ENCODE results near the gene OCEL1. TPM values are rescaled to one million over a fixed set of nuclear protein-coding genes. Genes with fewer than 3 reads are reported as not detected.

OCEL1 gene
- total RNA-seq, 1 donor from 2014 or later, result 24.1 TPM

GRCh38 chr19:17194608-17195007 is 31.4 kb upstream of the OCEL1 start:
- intact Hi-C loops (cut with DNase I), result no loop called here
- TF ChIP-seq POLR2AphosphoS5 (IDR thresholded peaks at IDR 0.05; ENCODE audit: insufficient read depth in 1 of 2, low read depth in 1 of 2) (no peak), CTCF (IDR thresholded peaks at IDR 0.05) (no peak), POLR2A (IDR thresholded peaks at IDR 0.05) (no peak)
- no peak overlapping the region for H3K27ac ChIP-seq

GRCh38 chr19:17195106-17195505 is 30.9 kb upstream of the OCEL1 start:
- Histone ChIP-seq H3K9me3 (no peaks in the 10 kb centered on the region), H3K27ac (no peak overlapping the region), H3K27me3 (no peaks in the 10 kb centered on the region), H3K36me3 (peaks cover 5 to 80% of the 10 kb centered on the region in 2 donors), H3K4me3 (no peak overlapping the region), H3K4me1 (no peaks in the 10 kb centered on the region)
- no peak for TF ChIP-seq CTCF (IDR thresholded peaks at IDR 0.05)
- intact Hi-C loops (cut with DNase I), result no loop called here
- DNase-seq (ENCODE audit: extremely low spot score in 2 of 2), result no peak

More at GRCh38 chr19:17194608-17195007, 31.4 kb upstream of the OCEL1 start:
- Histone ChIP-seq H3K9me3 (no peaks in the 10 kb centered on the region), H3K4me1 (no peaks in the 10 kb centered on the region), H3K4me3 (no peak overlapping the region), H3K27me3 (no peaks in the 10 kb centered on the region), H3K36me3 (peaks cover 5 to 81% of the 10 kb centered on the region in 2 donors)
- DNase-seq (ENCODE audit: extremely low spot score in 2 of 2), result no peak

GRCh38 chr19:17196610-17197009 is 29.4 kb upstream of the OCEL1 start:
- no peak for DNase-seq (ENCODE audit: extremely low spot score in 2 of 2)
- Histone ChIP-seq H3K36me3 (peaks cover 13 to 81% of the 10 kb centered on the region in 2 donors), H3K4me1 (no peaks in the 10 kb centered on the region), H3K9me3 (no peaks in the 10 kb centered on the region), H3K27ac (no peak overlapping the region), H3K4me3 (no peak overlapping the region), H3K27me3 (no peaks in the 10 kb centered on the region)
- intact Hi-C loops (cut with DNase I), result no loop called here
- TF ChIP-seq CTCF (IDR thresholded peaks at IDR 0.05), result no peak
- TF ChIP-seq POLR2A (IDR thresholded peaks at IDR 0.05), result no peak
- TF ChIP-seq POLR2AphosphoS5 (IDR thresholded peaks at IDR 0.05; ENCODE audit: insufficient read depth in 1 of 2, low read depth in 1 of 2), result no peak

GRCh38 chr19:17197666-17198065 is 28.4 kb upstream of the OCEL1 start:
- intact Hi-C loops (cut with DNase I), result no loop called here

More at GRCh38 chr19:17197666-17198065, 28.4 kb upstream of the OCEL1 start:
- no peaks in the 10 kb centered on the region for H3K27me3 ChIP-seq
- no peaks in the 10 kb centered on the region for H3K9me3 ChIP-seq
- TF ChIP-seq POLR2AphosphoS5 (IDR thresholded peaks at IDR 0.05; ENCODE audit: insufficient read depth in 1 of 2, low read depth in 1 of 2) (no peak), CTCF (IDR thresholded peaks at IDR 0.05) (no peak)
- H3K4me1 ChIP-seq, result no peaks in the 10 kb centered on the region
- H3K4me3 ChIP-seq, result no peak overlapping the region
- peaks cover 13 to 81% of the 10 kb centered on the region in 2 donors for H3K36me3 ChIP-seq
- no peak for DNase-seq (ENCODE audit: extremely low spot score in 2 of 2)
- H3K27ac ChIP-seq, result no peak overlapping the region

All from vagina (tissue), 2 donors.